ENCODE results near the gene SLC13A2. TPM values are rescaled to one million over a fixed set of nuclear protein-coding genes. Genes with fewer than 3 reads are reported as not detected.

Gene SLC13A2
- total RNA-seq, 2 donors from 2014 or later = not detected

DNA sequence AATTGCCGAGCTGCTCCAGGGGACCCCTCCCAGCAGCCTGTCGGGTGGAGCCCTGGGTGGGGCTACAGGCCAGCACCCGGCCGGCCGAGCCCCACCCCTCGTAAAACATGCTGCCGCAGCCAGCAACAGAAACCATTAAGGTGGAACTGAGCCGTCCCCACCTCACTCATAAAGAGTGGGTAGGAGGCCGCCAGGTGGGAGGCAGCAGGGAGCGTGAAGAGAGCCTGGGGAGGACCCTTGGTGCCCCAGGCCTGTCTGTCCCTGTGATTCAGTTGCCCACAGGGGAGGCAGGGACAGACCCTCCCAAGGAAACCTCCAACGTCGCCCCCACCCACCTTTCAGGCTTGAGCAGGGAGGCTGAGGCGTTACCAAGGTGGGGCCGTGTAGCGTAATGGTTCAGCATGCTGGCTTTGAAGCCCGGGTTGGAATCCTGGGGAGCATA is 41.1 kb downstream of the SLC13A2 start:
- DNase-seq (ENCODE audit: low spot score) (no peak), ATAC-seq (ENCODE audit: insufficient number of reproducible peaks, low FRiP score, low read depth) (no peak)
- no peaks in the 10 kb centered on the region for H3K36me3 ChIP-seq
- H3K27ac ChIP-seq = no peak overlapping the region
- no peaks in the 10 kb centered on the region for H3K27me3 ChIP-seq (replicated peaks; ENCODE audit: insufficient read depth)
- H3K4me3 ChIP-seq = no peak overlapping the region
- TF ChIP-seq, protein P1, sequence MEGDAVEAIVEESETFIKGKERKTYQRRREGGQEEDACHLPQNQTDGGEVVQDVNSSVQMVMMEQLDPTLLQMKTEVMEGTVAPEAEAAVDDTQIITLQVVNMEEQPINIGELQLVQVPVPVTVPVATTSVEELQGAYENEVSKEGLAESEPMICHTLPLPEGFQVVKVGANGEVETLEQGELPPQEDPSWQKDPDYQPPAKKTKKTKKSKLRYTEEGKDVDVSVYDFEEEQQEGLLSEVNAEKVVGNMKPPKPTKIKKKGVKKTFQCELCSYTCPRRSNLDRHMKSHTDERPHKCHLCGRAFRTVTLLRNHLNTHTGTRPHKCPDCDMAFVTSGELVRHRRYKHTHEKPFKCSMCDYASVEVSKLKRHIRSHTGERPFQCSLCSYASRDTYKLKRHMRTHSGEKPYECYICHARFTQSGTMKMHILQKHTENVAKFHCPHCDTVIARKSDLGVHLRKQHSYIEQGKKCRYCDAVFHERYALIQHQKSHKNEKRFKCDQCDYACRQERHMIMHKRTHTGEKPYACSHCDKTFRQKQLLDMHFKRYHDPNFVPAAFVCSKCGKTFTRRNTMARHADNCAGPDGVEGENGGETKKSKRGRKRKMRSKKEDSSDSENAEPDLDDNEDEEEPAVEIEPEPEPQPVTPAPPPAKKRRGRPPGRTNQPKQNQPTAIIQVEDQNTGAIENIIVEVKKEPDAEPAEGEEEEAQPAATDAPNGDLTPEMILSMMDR (IDR thresholded peaks at IDR 0.05) = no peak
- no peaks in the 10 kb centered on the region for H3K9me3 ChIP-seq
- no peaks in the 10 kb centered on the region for H3K4me1 ChIP-seq (ENCODE audit: control insufficient read depth in 1 of 2, low read depth in 2 of 2)

DNA sequence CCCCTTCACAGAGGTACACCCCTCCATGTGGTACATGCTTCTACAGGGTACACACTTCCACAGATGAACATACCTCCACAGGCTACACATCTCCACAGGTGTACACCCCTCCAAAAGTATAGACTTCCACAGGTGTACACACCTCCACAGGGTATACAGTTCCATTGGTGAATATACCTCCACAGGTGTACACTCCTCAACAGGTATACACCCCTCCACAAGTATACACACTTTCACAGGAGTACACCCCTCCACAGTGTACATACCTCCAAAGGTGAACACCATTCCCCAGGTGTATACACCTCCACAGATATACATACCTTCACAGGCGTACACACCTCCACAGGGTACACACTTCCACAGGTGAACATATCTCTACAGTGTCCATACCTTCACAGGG is 42.1 kb downstream of the SLC13A2 start:
- H3K4me3 ChIP-seq = no peak overlapping the region
- no peaks in the 10 kb centered on the region for H3K27me3 ChIP-seq (replicated peaks; ENCODE audit: insufficient read depth)
- DNase-seq (ENCODE audit: low spot score) (no peak), ATAC-seq (ENCODE audit: insufficient number of reproducible peaks, low FRiP score, low read depth) (no peak)
- no peak overlapping the region for H3K27ac ChIP-seq
- TF ChIP-seq, protein P1 (IDR thresholded peaks at IDR 0.05) = no peak
- no peaks in the 10 kb centered on the region for H3K4me1 ChIP-seq (ENCODE audit: control insufficient read depth in 1 of 2, low read depth in 2 of 2)
- H3K9me3 ChIP-seq = no peaks in the 10 kb centered on the region
- no peaks in the 10 kb centered on the region for H3K36me3 ChIP-seq

DNA sequence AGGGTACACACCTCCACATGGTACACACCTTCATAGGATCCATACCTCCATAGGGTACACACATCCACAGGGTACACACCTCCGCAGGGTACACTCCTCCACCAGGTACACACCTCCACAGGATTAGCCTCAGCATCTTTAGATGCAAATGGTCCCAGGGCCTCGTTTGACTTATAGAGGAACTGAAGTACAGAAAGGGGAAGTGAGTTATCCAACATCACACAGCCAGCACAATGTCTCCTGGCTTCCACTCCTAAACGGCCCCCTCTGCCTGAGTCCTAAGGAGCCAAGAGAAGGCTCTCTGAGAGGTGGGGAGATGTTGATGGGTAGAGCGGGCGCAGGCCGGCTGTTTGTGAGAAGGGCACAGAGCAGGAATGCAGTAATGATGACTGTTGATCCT is 44.7 kb downstream of the SLC13A2 start:
- DNase-seq (ENCODE audit: low spot score) (no peak), ATAC-seq (ENCODE audit: insufficient number of reproducible peaks, low FRiP score, low read depth) (no peak)
- Histone ChIP-seq H3K4me3 (no peak overlapping the region), H3K36me3 (no peaks in the 10 kb centered on the region), H3K27ac (no peak overlapping the region), H3K9me3 (no peaks in the 10 kb centered on the region), H3K4me1 (ENCODE audit: control insufficient read depth in 1 of 2, low read depth in 2 of 2) (peaks cover 0 to 11% of the 10 kb centered on the region in 2 donors), H3K27me3 (replicated peaks; ENCODE audit: insufficient read depth) (no peaks in the 10 kb centered on the region)
- TF ChIP-seq, protein P1 (IDR thresholded peaks at IDR 0.05) = no peak

DNA sequence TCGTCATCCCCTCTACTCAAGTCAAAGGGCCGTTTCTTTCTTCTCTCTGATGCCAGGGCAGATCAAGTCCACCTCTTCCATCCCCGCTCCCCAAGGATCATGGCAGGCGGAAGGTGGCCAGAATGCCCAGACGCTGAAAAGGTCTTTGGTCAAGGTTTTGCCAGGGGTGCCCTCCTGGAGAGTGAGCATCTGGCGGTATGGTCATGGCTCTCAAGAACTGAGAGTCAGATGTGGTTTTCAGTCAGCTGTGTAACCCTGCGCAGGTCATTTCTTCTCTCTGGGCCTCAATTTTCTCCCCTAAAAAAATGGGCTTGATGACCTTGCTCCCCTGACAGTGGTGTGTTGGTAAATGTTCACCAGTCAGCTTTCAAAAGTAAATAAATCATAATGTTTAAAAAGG is 45.1 kb downstream of the SLC13A2 start:
- Histone ChIP-seq H3K36me3 (no peaks in the 10 kb centered on the region), H3K9me3 (no peaks in the 10 kb centered on the region), H3K27ac (no peak overlapping the region), H3K4me1 (ENCODE audit: control insufficient read depth in 1 of 2, low read depth in 2 of 2) (peaks cover 0 to 11% of the 10 kb centered on the region in 2 donors), H3K4me3 (no peak overlapping the region), H3K27me3 (replicated peaks; ENCODE audit: insufficient read depth) (no peaks in the 10 kb centered on the region)
- ATAC-seq (ENCODE audit: insufficient number of reproducible peaks, low FRiP score, low read depth) = no peak
- TF ChIP-seq, protein P1 (IDR thresholded peaks at IDR 0.05) = no peak
- no peak for DNase-seq (ENCODE audit: low spot score)

DNA sequence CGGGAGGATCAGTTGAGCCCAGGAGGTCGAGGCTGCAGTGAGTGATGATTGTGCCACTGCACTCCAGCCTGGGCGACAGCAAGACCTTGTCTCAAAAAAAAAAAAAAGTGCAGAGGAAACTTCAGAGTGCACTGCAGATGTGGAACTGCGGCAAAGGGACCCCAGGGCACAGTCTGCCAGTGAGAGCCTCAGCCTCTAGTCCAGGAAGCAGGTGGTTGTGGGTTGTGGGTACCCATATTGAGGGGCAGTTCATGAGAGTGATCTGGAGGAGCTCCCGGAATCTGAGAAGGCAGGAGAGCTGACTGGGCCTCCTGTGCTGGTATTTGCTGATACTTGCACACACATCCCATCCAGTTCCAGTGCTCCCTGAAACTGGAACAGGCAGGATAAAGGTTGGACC is 45.8 kb downstream of the SLC13A2 start:
- TF ChIP-seq, protein P1 (IDR thresholded peaks at IDR 0.05) = no peak
- H3K4me3 ChIP-seq = no peak overlapping the region
- DNase-seq (ENCODE audit: low spot score) (no peak), ATAC-seq (ENCODE audit: insufficient number of reproducible peaks, low FRiP score, low read depth) (no peak)
- H3K4me1 ChIP-seq (ENCODE audit: control insufficient read depth in 1 of 2, low read depth in 2 of 2) = peaks cover 0 to 11% of the 10 kb centered on the region in 2 donors
- H3K27ac ChIP-seq = no peak overlapping the region
- no peaks in the 10 kb centered on the region for H3K27me3 ChIP-seq (replicated peaks; ENCODE audit: insufficient read depth)
- no peaks in the 10 kb centered on the region for H3K36me3 ChIP-seq
- no peaks in the 10 kb centered on the region for H3K9me3 ChIP-seq
